GM21786 (cell line): Measurements from ENCODE around the gene BRAP.
"Not testable (repeated sequence)": the region's sequence is repeated elsewhere in the genome, so short reads cannot be mapped to it uniquely, and the experiment has no call there.

Experiments used
- ATAC-seq: cut with Tn5 transposase; IDR thresholded peaks from one replicate; pipeline ENCODE4 v1.9.1; 2021; ENCODE audit not compliant: unreplicated experiment

The BRAP gene

DNA sequence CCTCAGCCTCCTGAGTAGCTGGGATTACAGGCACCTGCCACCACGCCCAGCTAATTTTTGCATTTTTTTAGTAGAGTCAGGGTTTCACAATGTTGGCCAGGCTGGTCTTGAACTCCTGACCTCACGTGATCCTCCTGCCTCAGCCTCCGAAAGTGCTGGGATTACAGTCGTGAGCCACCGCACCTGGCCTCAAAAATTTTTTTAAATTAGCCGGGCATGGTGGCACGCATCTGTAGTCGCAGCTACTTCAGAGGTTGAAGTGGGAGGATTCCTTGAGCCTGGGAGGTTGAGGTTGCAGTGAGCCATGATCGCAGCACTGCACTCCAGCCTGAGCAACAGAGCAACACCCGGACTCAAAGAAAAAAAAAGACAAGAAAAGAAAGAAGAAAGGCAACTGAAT lies 67.9 kb downstream of the BRAP start:
- not testable (repeated sequence) for ATAC-seq

DNA sequence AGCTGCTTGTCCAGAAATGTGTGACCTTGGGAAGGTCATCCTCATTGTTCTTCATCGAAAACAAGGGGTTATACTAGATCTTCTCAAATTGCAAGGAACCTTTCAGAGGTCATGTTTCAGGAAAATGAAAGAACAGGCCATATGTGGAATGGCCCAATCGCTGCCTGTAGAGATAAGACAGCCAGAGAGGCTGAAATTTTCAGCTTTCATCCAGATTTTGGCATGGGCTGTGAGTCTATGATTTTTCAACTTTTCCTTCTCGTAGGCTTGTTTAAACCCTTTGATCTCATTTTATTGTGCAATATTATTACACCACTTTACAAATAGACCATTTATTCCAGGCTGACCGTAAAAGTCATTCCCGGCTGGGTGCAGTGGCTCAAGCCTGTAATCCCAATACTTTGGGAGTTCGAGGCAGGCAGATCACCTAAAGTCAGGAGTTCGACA lies 69.6 kb downstream of the BRAP start:
- no peak for ATAC-seq

- no peak for ATAC-seq
These were observed 78.5 kb downstream of the BRAP start for GRCh38 chr12:111607239-111607638.

DNA sequence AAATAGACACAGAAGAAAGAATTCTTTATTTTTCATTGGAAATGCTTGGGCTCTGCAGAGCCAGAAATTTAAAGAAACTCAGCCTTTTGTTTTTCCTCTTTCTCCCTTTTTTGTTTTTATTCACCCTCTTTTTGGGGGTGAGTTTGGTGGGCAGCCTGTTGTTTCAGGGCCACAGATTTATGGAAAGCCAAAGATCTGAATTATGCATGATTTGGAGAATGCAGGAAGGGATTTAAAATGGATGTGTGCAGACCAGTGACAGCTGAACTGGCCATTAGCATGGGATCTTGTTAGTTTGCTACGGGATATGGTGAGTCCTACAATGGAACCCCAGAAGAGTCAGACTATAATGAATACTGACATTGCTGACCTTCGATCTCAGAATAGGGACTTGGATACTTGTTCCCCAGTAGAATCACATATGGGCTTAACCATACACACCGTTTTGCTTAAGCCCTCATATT lies 79.0 kb downstream of the BRAP start:
- no peak for ATAC-seq

GRCh38 chr12:111605911-111606766 lies 79.6 kb downstream of the BRAP start:
- ATAC-seq: no peak

DNA sequence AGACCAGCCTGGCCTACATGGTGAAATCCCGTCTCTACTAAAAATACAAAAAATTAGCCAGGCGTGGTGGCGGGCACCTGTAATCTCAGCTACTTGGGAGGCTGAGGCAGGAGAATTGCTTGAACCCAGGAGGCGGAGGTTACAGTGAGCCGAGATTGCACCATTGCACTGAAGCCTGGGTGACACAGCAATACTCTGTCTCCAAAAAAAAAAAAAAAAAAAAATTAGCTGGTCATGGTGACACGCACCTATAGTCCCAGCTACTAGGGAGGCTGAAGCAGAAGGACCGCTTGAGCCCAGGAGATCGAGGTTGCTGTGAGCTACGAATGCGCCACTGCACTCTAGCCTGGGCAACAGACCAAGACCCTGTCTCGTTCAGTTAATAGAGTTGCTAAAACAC lies 82.9 kb downstream of the BRAP start:
- not testable (repeated sequence) for ATAC-seq

DNA sequence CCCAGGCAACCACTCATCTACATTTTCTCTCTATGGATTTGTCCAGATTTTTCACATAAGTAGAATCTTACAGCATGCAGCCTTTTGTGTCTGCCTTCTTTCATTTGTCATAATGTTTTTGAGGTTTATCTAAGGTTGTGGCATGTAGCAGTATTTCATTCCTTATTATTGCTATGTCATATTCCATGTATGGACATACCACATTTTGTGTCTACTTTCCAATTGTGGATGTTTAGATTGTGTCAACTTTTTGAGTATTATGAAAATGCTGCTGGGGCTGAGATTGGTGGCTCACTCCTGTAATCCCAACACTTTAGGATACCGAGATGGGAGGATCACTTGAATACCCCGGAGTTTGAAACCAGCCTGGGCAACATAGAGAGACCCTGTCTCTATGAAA lies 83.4 kb downstream of the BRAP start:
- ATAC-seq: no peak

- ATAC-seq: not testable (repeated sequence)
These were observed 84.8 kb downstream of the BRAP start for GRCh38 chr12:111600986-111601385.

DNA sequence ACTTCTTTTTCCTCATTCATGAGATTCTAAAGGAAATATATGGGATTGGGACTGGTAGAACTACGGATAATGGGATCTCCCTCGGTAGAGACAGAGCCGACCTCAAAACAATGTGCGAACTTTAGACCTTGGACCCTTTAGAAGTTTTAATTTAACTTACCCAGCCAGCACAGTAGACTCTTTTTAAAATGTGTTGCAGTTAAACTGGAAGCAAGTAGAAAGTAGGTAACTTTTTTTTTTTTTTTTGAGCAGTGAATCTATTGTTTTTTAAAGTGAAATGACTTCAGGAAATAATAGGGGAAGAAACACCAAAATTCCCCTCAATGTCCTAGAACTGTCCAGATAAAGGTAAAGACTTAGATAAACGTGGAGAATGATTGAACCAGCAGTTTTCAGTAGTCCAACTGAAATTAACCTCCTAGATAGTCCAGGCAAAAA lies 85.5 kb downstream of the BRAP start:
- ATAC-seq: no peak

DNA sequence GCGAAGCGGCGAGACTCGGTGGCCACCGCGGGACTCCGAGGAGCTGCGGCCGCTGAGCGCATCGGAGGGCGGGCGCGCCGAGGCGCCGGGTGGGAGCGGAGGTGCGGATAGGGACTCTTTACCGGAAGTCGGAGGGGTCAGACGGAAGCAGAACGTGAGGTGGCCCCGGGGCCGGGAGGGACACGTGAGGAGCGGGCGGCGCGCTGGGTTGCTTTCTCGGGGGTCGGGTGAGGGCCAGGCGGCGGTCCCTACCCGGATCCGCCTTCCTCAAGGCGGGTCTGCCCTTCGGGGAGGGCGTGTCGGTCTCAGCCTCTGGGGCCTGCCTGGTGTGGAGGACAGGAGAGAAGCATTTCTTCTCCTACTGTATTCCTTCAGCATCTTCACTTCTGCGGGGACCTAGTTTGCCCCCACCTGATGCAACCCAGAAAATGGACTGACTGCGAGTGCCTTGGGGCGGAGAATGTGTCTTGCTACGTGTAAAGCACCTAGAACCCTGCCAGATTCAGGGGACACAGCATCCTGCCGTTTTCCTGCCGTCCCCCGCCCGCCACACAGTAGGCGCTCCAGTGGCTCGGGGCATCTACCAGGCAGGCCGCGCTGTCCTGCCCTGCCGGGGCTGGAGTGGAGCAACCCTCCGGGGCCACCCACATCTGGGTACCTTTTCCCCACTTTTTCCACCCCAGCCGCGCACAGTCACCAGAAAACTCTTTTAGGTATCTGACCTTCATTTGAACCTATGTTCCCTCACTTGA lies 86.1 kb downstream of the BRAP start:
- ATAC-seq: peak; percentile 58

- ATAC-seq: peak; percentile 35
These were observed 86.9 kb downstream of the BRAP start, which contains the start of gene ATXN2 for GRCh38 chr12:111598637-111599452. ATXN2 (minus strand) TSS chr12:111599315; CDS start chr12:111599034, 281 bp downstream.

DNA sequence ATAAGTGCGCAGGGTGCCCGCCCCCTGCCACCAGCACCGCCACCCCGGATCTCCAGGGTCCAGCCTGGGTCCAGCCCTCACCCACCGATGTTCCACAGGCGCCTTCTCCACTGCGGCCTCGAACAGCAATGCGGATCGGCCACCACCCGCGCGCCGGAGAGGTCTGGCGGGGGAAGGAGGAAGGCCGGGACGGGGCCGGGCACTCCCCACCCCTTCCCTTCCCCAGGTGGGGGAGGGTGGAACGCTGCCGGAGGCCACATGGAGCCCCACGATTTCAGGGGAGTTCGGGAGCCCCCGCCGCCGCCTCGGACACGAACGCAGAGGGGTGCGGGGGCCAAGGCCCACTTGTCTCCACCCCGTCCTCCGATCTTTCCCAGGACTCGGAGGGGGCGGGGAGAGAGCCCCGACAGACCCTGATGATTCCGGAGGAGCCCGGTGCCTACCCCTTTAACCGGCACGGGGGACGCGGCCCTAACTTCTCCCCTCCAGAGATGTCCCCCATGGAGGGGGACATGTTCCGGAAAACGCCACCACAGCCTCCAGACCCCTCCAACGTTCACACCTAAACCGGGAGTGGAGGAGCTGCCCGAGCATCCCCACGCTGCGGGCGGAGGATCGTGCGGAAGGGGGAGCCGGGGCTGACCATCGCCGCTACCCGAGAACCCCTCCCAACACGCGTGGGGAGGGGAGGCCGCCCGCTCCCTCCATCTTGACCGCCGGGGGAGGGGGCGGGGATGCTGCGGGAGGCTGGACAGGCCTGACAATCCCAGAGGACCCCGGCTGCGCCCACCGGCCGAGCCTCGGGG lies 87.7 kb downstream of the BRAP start:
- no peak for ATAC-seq

DNA sequence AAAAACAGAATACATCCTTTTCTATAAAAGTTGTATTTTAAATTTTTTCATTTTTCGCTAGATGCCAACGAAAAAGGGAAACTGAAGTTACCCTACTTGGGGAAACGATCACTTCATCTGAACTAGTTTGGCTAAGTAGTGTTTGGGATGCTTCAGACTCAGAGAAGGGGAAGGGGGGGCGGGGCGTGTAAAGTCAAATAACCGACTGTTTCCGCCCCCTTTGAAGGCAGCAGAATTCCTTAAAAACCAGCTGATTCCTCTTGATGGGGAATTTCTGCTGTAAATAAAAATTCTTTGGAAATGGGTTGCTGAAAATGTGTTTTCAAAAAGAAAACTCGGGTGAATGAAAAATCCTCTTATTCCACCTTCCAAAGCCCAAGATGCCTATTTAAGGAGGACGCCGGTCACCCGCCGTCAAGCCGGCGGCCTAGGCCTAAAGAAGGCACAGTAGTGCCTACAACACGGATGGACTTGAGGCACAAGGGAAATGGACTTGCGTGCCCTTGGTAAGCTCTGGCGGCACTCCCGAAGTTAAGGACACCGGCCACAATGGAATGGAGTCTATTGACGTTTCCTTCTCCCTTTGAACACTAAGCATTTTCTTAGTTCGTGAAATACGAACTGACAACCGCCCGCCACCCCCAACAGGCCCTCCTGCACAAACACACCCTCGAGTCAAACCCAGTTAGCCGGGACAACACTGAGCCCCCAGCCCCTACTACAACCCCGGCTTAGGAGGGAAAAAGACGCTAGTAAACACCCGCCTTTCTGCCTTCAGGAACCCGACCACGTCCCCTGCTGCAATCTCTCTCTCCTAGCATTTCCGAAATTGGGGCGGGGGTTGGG lies 88.5 kb downstream of the BRAP start:
- ATAC-seq: no peak

GRCh38 chr12:111595341-111595835 lies 90.4 kb downstream of the BRAP start:
- not testable (repeated sequence) for ATAC-seq
